ENCODE results near the gene NOTCH2.
A peak's percentile ranks its signal among the peaks of the same experiment; 100 is the strongest.

The NOTCH2 gene

DNA sequence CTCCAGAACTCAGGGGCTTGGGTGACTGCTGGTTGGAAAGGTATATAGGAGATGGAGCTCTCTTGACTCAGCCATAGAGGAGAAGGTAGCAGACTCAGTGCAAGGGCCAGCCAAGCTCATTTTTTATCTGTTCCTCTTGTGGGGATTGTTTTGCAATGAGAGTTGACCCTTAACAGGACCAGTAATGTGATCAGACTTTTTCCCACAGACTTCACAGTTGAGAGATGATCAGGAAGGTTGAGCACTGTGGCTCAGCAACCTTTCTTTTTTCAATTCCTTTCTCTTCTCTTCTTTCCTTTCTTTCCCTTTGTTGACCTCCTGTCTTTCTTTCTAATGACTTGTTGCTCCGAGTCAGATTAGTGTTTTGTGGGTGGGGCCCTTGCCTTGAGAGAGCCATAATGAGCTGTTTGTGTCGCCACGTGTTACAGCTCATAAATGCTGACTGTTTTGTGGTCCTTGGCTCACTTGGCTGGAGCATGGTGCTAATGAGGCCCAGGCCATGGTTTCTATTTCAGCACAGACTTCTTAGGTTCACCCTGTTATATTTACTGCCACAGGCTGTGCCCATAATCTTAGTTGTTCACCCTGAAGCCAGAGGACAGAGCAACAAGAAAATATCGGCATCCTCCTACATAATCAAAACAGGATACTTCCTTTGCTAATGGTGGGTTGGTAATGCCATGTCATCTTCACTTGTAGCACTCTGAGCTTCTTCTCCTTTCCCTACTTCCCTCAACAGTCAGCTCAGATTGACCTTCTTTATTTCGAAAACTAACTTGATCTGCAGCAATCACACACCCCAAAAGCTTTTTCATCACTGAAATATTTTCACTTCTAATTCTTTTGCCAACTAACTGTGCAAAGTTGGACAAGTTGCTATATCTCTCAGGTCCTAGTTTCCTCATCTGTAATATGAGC, 187.1 kb downstream of the NOTCH2 start:
- no peak for DNase-seq

- DNase-seq: peak in 6 of 56 donors; percentile 2 to 16 (median 6)
These were observed 189.7 kb downstream of the NOTCH2 start for GRCh38 chr1:119879510-119880434.

GRCh38 chr1:119878171-119878570, 191.3 kb downstream of the NOTCH2 start:
- DNase-seq: peak in 3 of 56 donors; percentile 5 to 32 (median 16)

DNA sequence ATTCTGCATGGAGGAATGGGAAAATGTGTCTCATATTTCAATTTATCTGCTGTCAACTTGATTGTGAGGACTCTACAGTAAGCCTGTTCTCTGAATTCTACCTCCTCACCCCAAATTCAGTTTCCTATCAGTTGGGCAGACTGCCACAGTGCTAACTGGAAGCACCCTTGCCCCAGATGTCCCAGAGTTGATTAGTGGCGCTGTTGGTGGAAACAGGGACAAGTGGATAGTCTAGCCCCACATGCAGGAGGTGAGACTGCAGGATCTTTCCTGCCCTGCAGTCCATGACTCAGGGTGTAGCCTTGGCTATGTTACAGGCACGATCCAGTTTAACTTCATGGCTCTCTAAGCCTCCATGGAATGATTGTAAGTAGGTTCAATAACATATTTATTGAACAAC, 195.3 kb downstream of the NOTCH2 start:
- DNase-seq: no peak

- DNase-seq: no peak
These were observed 196.1 kb downstream of the NOTCH2 start for GRCh38 chr1:119873135-119874015.

DNA sequence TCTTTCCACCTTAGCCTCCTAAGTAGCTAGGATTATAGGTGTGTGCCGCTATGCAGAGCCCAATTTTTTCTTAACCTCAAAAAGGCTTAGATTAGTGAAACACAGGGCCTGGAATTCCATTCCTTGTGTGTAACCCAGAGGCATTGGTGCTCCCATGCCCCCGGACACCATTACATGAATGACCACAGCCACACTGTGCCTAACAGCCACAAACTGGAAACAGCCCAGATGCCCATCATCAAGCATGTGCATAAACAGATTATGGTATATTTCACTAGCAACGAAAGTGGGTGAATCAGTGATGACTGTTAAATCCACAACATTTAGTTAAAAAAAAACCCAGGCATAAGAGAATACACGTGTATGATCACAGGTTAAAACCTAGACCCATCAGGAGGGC, 197.6 kb downstream of the NOTCH2 start:
- DNase-seq: no peak

DNA sequence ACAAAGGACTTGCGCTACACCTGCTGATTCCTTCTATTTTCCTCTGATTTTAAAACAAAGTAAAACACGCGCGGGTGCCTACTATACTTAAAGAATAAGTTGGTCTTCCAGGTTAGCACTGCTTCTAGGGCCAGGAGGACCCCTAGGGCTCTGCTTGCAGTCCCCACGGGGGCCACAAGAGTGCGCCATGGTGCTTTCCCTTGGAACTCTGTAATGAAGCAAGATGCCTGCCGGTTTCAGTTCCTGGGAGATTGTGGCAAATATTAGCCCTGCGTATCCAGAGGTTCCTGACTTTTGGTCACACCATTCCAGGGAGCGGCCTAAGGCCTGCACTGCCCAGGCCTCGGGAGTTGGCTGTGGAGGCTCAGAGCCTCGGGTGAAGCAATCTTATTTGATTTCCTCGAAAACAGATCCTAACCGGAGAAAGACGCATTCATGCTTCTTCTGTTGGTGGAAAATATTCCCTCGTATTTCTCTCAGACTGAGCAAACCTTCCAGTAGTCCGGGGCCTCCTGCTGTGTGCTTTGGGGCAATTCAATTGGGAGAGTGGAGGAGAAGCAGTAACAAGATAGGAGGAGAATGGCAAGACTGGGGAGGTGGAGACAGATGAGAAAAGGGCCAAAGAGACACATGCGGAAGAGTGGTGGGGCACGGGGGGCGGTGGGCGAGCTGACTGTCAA, 198.4 kb downstream of the NOTCH2 start:
- DNase-seq: peak in 53 of 56 donors; percentile 3 to 85 (median 48)

DNA sequence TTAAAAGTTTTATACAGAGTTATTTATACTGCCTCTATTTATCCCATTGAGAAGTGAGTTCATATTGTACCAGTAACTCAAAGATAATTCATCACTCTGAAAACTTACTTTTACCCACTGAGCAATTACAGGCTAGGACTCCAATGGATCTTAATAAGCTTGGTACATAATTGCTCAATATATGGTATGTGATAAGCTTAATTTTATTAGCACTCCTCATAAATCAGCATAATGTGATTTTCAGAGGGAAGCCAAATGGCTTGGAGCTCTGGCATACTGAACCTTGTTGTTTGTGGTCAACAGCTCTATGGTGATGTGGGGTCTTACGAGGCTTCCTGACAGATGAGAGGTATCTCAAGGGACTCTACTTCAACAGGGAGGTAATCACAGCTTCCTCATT, 199.5 kb downstream of the NOTCH2 start:
- no peak for DNase-seq

DNA sequence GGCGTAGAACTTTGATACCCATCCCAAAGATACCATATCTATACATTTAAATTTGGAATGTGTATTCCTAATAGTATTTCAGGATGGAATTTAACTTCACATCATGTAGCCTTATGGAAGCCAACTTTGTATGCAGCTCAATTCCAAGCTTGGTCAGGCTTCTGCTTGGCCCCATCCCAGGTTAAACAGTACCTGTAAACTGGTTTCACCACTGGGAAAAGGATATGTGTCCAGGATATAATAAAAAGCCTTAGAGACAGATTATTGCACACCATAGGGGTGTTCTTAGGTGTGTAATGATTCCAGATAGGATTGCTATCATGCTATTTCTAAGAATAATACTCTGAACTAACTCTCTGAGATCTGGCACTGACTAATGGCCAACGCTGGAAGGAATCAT, 201.3 kb downstream of the NOTCH2 start:
- no peak for DNase-seq

- no peak for DNase-seq
These were observed 203.0 kb downstream of the NOTCH2 start for GRCh38 chr1:119866451-119866850.

DNA sequence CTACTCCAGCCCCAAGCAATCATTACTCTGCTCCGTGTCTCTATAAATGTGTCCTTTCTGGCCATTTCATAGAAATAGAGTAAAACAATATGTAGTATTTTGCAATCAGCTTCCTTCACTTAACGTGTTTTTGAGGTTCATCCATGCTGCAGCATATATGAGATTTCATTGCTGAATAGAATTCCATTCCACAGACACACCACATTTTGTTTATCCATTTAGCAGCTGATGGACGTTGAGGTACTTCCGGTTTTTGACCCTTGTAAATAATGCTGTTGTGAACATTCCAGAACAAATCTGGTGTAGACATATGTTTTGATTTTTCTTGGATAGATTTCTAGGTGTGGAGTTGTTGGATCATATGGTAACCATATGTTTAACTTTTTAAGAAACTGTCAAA, 203.8 kb downstream of the NOTCH2 start:
- no peak for DNase-seq

GRCh38 chr1:119862276-119862675, 207.2 kb downstream of the NOTCH2 start:
- DNase-seq: no peak
